B cell (primary cell): ENCODE measurements around the gene AMDHD2.
"Not testable (repeated sequence)": the region's sequence is repeated elsewhere in the genome, so short reads cannot be mapped to it uniquely, and the experiment has no call there.

Experiments used
- EZH2 ChIP-seq: IDR thresholded peaks from 2 replicates; pipeline ENCODE4 v1.6.1; 2012; ENCODE audit warnings: borderline replicate concordance, low read depth, mild to moderate bottlenecking, moderate library complexity, low read length; ENCODE audit not compliant: insufficient read depth, poor library complexity, severe bottlenecking
- TF ChIP-seq, protein P1 (sequence below): fragments of 200-600 bp; IDR thresholded peaks from one replicate; pipeline ENCODE4 v1.8.0; 2022; ENCODE audit warnings: antibody characterized with exemption, mild to moderate bottlenecking

DNA sequence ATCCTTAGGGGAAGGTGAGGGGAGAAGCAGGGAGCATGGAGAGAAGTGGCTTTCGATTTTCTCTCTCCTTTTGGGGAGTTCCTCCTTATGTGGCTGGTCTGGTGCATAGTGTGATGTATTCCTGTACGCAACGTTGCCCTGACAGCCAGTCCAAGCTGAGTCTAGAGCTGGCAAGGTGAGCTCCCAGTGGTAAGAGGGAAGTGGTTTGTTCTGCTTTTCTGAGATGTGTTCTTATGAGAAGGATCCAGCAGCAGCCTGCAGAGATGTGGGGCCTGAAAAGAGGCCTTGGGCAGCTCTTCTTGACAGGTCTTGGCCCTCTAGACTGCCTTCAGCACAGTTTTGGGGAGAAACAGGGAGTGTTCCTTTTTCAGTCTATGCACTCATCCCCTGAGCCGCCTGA is 20.7 kb downstream of the AMDHD2 start:
- TF ChIP-seq, protein P1, sequence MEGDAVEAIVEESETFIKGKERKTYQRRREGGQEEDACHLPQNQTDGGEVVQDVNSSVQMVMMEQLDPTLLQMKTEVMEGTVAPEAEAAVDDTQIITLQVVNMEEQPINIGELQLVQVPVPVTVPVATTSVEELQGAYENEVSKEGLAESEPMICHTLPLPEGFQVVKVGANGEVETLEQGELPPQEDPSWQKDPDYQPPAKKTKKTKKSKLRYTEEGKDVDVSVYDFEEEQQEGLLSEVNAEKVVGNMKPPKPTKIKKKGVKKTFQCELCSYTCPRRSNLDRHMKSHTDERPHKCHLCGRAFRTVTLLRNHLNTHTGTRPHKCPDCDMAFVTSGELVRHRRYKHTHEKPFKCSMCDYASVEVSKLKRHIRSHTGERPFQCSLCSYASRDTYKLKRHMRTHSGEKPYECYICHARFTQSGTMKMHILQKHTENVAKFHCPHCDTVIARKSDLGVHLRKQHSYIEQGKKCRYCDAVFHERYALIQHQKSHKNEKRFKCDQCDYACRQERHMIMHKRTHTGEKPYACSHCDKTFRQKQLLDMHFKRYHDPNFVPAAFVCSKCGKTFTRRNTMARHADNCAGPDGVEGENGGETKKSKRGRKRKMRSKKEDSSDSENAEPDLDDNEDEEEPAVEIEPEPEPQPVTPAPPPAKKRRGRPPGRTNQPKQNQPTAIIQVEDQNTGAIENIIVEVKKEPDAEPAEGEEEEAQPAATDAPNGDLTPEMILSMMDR = not testable (repeated sequence)
- TF ChIP-seq EZH2 = not testable (repeated sequence)
